NCI-H2196 (cell line): ENCODE results near the gene CBX1.
"Not testable (repeated sequence)": the region's sequence is repeated elsewhere in the genome, so short reads cannot be mapped to it uniquely, and the experiment has no call there.

Experiments
- DNase-seq: peaks from one replicate; lab custom pipeline; 2025; ENCODE audit not compliant: unreplicated experiment; lab: John Stamatoyannopoulos, UW

CBX1 gene

DNA sequence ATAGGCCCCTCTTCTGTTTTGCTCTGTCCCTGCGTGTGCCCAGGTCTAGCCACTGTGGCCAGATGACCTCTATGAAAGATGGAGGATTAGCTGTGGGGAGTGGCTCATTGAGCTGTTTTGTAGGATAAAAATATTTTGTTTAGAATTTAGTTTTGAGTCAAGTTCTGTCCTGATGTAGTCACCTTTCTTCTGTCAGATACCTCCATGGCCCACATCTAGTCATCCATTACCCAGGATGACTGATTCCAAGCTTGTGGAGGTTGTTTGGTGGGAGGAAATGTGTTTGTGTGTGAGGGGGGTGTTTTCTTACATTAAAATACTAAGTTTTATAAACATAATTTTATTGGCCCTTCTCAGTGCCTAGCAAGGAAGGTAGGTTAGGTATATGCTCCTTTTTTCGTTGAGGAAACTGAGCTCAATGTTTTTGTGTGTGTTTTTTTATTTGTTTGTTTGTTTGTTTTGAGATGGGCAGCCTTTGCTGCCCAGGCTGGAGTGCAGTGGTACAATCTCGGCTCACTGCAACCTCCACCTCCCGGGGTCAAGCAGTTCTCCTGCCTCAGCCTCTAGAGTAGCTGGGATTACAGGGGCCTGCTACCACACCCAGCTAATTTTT is 22.6 kb upstream of the CBX1 start:
- DNase-seq: no peak

DNA sequence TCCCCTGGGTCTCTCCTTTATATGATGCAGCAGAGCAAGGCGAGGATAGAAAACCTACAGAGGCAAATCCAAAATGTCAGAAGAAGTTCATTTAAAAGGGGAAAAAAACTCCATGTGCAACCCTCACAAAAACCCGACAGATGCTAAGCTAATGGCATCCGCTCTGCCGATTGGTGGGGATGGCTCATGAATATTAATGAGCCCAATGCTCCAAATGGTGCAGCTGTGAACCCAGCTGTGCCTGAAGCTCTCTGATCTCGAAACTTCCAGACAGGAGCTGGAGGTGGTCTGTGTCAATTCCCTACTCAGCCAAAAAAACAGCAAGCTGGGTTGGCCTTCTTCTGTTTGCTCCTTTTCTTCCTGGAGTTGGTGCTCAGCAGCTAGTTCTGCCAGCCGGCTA is 21.8 kb upstream of the CBX1 start:
- no peak for DNase-seq

- DNase-seq: no peak
These were observed 21.4 kb upstream of the CBX1 start for GRCh38 chr17:48122665-48123045.

DNA sequence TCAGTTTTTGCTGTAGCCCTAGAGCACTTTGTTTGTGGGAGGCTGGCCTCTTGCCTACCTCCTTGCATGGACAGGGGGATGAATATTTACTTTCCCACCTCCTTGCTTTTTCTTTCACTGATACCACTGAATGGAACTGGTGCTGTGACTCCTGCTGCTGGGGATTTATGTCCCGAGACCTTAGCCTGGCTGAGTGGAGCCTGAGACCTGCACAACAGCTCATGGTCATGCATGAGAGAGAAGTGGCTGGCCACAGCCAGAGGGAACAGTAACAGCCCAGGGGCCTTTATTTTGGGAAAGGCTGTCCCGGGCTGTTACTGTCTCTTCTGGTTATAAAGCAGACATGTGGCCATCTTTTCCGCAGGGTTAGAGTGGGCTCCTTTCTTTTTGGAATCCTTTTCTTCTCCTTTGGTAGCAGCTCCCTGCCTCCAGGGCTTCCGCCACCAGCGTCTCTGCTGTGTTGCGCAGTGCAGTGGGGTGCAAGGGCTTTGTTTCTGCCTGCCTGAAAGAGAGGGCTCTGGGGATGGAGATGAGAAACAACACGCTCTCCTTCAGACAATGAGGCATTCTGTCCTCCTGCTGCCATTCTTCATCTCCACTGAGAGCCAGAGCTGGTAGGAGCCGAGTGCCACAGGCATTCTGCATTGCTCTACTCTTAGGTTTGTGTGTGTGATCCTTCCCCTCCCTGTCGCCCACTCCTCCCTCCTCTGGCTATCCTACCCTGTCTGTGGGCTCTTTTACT is 20.8 kb upstream of the CBX1 start:
- DNase-seq: no peak

- DNase-seq: no peak
These were observed 12.0 kb upstream of the CBX1 start for GRCh38 chr17:48113201-48113676.

GRCh38 chr17:48111937-48112241 is 10.6 kb upstream of the CBX1 start:
- no peak for DNase-seq

DNA sequence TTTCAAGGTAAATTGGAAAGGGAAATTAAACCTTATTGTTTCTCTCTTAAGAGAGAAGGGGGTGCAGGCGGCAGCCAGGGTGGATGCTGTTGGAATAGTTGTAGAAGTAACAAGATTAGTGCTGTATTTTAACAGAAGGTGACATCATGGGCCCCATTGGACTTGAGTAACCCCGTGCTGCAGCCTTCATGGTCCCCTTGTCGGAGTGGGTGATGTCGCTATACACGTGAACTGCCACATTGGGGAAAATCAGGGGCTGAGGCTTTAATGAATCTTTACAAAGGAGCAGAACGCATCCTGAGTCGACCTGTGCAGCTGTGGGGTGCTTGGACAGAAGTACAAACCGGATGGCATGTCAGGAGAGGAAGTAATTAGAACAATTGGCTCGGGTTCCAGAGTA is 9.5 kb upstream of the CBX1 start:
- DNase-seq: no peak

- DNase-seq: peak; percentile 92
These were observed 6.1 kb upstream of the CBX1 start, which contains the start of gene SNX11 for GRCh38 chr17:48107137-48108055. Gene SNX11, plus strand, starts transcription at chr17:48107766. Its CDS starts 4,278 bp downstream, at chr17:48112044.

GRCh38 chr17:48106802-48107136 is 5.5 kb upstream of the CBX1 start:
- no peak for DNase-seq

- DNase-seq: no peak
These were observed 3.2 kb upstream of the CBX1 start for GRCh38 chr17:48104440-48104839.

DNA sequence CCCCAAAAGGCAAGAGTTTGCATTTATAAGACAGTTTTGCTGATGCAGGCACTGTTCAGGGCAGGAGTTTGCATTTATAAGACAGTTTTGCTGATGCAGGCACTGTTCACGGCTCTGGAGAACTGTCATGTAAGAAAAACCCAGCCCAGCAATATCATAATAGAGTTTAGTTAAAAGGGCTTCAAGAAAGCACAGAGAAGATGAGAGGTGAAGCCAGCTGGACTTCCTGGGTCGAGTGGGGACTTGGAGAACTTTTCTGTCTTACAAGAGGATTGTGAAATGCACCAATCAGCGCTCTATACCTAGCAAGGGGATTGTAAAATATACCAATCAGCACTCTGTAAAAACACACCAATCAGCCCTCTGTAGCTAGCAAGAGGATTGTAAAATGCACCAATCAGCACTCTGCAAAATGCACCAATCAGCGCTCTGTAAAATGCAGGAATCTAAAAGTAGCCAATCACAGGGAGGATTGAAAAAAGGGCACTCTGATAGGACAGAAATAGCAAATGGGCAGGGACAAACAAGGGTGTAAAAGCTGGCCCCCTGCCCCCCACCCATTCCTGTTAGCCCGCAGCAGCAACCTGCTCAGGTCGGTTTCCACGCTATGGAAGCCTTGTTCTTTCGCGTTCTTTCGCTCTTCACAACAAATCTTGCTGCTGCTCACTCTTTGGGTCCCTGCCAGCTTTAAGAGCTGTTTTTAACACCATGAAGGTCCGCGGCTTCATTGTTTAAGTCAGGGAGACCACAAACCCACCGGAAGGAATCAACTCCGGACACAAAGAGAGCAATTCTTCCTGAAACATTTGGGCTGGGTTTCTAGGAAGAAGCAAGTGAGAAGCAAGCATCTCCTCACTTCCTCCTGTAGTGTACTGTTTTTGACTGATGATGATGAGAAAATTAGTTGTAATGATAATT is 1.8 kb upstream of the CBX1 start:
- no peak for DNase-seq

GRCh38 chr17:48102043-48102750 is 919 bp upstream of the CBX1 start:
- DNase-seq: no peak

DNA sequence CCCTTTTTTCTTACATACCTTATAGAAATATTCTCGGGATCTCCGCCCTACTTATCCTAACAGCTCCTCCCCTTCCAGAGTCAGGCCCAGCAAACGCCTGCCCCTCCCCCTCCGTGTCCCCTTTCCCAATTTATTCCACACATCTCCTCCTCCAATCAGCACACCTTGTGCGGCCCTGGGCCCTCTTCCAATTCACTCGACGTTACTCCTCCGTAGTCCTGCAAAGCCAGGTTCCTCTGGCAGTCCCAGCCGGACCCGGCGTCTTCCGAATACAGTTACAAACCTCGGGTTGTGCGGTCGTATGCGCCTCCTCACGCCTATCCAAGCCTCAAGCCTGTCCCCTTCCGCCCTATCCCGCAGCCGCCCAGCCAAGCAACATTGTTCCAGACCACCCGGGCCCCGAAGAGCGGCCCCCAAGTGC is 677 bp downstream of the CBX1 start:
- peak; percentile 61 for DNase-seq

DNA sequence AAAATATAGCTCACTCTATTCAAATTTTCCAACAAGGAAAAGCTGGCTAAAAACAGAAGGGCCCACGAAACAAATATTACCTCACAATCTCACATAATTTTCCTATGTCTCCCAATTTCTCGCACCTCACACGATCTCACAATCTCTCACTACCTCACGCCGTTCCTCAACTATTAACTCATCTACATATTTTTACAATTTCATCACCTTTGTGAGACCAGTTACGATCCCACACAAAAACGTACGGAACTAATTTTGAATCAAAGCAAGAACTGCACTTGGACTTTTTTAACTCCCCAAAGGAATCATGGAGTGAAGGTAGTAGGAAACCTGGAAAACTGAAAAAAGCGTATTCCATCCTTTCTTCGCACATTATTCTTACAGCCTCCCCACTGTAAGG is 1.1 kb downstream of the CBX1 start:
- no peak for DNase-seq

DNA sequence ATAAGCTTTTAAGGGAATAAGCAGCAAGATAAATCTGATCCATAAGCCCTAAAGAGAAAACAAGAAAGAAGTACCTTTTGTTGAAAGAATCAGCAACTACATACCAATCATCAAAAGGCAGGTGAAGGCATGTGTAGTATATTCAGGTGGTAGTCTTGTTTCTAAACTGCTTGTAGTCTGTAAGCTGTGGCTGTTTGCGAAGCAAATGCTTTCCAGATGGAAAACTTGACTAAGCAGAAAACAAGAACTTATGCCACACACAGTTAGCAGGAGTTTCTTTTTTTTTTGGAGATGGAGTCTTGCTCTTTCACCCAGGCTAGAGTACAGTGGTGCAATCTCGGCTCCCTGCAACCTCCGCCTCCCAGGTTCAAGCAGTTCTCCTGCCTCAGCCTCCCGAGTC is 5.7 kb downstream of the CBX1 start:
- no peak for DNase-seq

- DNase-seq: no peak
These were observed 7.8 kb downstream of the CBX1 start for GRCh38 chr17:48093341-48094045.

- DNase-seq: no peak
These were observed 16.3 kb downstream of the CBX1 start for GRCh38 chr17:48084932-48085331.

DNA sequence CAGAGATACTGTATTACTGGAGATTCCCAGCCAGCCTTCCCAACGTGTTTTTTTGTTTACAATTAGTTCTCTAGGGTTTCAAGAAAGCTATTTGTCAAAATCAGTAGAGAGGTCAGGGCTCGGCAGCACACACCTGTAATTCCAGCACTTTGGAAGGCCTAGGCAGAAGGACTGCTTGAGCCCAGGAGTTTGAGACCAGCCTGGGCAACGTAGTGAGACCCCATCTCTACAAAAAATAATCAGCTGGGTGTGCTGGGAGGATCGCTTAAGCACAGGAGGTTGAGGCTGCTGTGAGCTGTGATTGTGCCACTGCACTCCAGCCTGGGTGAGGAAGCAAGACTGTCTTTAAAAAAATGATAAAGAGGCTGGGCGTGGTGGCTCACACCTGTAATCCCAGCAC is 19.4 kb downstream of the CBX1 start:
- DNase-seq: no peak

- not testable (repeated sequence) for DNase-seq
These were observed 24.1 kb downstream of the CBX1 start for GRCh38 chr17:48077152-48077551.
